A549 treated with AZD9567 at 1 μM for 4 hours (cell line): ENCODE results near the gene ZNF624. TPM values are rescaled to one million over a fixed set of nuclear protein-coding genes. Genes with fewer than 3 reads are reported as not detected.

Experiments used
- total RNA-seq: library from RNA; stranded (reverse); fragments of 200-300 nt; extraction: Qiagen RNA extraction; gene quantifications from 5 replicates; pipeline ENCODE4 v1.2.3, GENCODE V29; 2022; ENCODE audit not compliant: insufficient read depth

Gene ZNF624
- 1.0 to 1.9 TPM (median 1.7 TPM) in 5 replicates for total RNA-seq

GRCh38 chr17:16653367-16654041 is at the start of gene ZNF624:
TSS of gene ZNF624 (minus strand) at chr17:16653850.

GRCh38 chr17:16689731-16690281 is 36.2 kb upstream of the ZNF624 start, which contains the start of gene CCDC144A:
TSS of gene CCDC144A (plus strand) at chr17:16690241. CDS start at chr17:16690401, 160 bp downstream.

Other genes starting within 250 kb of the ZNF624 start
- gene TRPV2, start 238.3 kb downstream of the ZNF624 start, total RNA-seq, result 0.36 to 0.69 TPM (median 0.48 TPM) in 4 of 5 replicates, not detected in the other
- gene LRRC75A, start 161.7 kb downstream of the ZNF624 start, total RNA-seq, result 0.99 to 1.2 TPM (median 1.0 TPM) in 4 of 5 replicates, not detected in the other
- gene ZNF287, start 84.6 kb downstream of the ZNF624 start, total RNA-seq, result 8.0 to 14.6 TPM (median 13.9 TPM) in 5 replicates
- gene CCDC144A, start 36.4 kb upstream of the ZNF624 start, total RNA-seq, result 0.93 to 1.8 TPM (median 1.7 TPM) in 5 replicates